Prostate gland (tissue), 2 donors: ENCODE data around the gene TMEM250.

Source experiments
- CTCF ChIP-seq, 4 experiments: fragments of 200-600 bp in 2 of 4; fragments of 450-650 bp in 2 of 4; sonication (generic) in 2 of 4; IDR thresholded peaks; 1 replicate in 3 of 4; 2 replicates in 1 of 4; pipeline ENCODE4 v1.5.1; 2016 to 2019; ENCODE audit warnings: antibody characterized with exemption in 4 of 4, mild to moderate bottlenecking in 2 of 4, moderate library complexity in 2 of 4
- POLR2AphosphoS5 ChIP-seq: sonication (generic); formaldehyde crosslinking; IDR thresholded peaks from one replicate; pipeline ENCODE4 v1.6.1; 2017; ENCODE audit warnings: antibody characterized with exemption

- no peak for TF ChIP-seq CTCF (IDR thresholded peaks at IDR 0.05)
- no peak for TF ChIP-seq POLR2AphosphoS5
These were observed 22.1 kb downstream of the TMEM250 start for GRCh38 chr9:136096505-136097001.
